ENCODE data around the gene MAML2. TPM values are rescaled to one million over a fixed set of nuclear protein-coding genes. Genes with fewer than 3 reads are reported as not detected.

Gene MAML2
- polyA plus RNA-seq, 1 of the 3 experiments (the other 2 are of a cell fraction), result 20.1 TPM

- TF ChIP-seq USF2 (IDR thresholded peaks at IDR 0.05; ENCODE audit: borderline replicate concordance, low read depth, low read length) (no peak), JUND (IDR thresholded peaks at IDR 0.05) (no peak), FOXM1 (IDR thresholded peaks at IDR 0.05; ENCODE audit: low read depth) (no peak), USF1 (IDR thresholded peaks at IDR 0.05; ENCODE audit: borderline replicate concordance, low read depth) (no peak), SMC3 (IDR thresholded peaks at IDR 0.05; ENCODE audit: low read depth, low read length) (no peak)
These were observed 33.8 kb upstream of the MAML2 start (continued) for GRCh38 chr11:96376796-96377195.

GRCh38 chr11:96373826-96374225 is 30.8 kb upstream of the MAML2 start:
- H3K79me2 ChIP-seq (ENCODE audit: insufficient read depth), result peaks cover 5% of the 10 kb centered on the region; the same call in 1 of the 2 replicates
- H4K20me1 ChIP-seq (ENCODE audit: insufficient read depth), result no peaks in the 10 kb centered on the region
- no peak for TF ChIP-seq TCF12 (IDR thresholded peaks at IDR 0.05)
- TF ChIP-seq USF2 (IDR thresholded peaks at IDR 0.05; ENCODE audit: borderline replicate concordance, low read depth, low read length), result no peak
- no peak for TF ChIP-seq EZH2phosphoT487 (IDR thresholded peaks at IDR 0.05; ENCODE audit: borderline replicate concordance, low read depth)
- no peak for TF ChIP-seq POLR2AphosphoS5 (IDR thresholded peaks at IDR 0.05; ENCODE audit: low read depth, low read length)
- no peak for TF ChIP-seq CHD2 (IDR thresholded peaks at IDR 0.05; ENCODE audit: low read length, partially characterized antibody)
- no peak for TF ChIP-seq RFX5 (IDR thresholded peaks at IDR 0.05; ENCODE audit: low read length)
- TF ChIP-seq ELF1 (IDR thresholded peaks at IDR 0.05), result no peak
- TF ChIP-seq ZBTB33 (IDR thresholded peaks at IDR 0.05; ENCODE audit: borderline replicate concordance, low read depth), result no peak
- no peak for TF ChIP-seq TAF1 (IDR thresholded peaks at IDR 0.05; ENCODE audit: borderline replicate concordance, low read depth, low read length)
- TF ChIP-seq FOXM1 (IDR thresholded peaks at IDR 0.05; ENCODE audit: low read depth), result no peak
- ChIA-PET CTCF (no interaction called here), POLR2A (no interaction called here)
- peaks cover 2% of the 10 kb centered on the region for H3F3A ChIP-seq (replicated peaks; ENCODE audit: insufficient read depth)
- no peak overlapping the region for H3K27ac ChIP-seq (ENCODE audit: low read depth in 2 of 2, low read length in 1 of 2)
- H3K9me2 ChIP-seq, result no peaks in the 10 kb centered on the region
- no peaks in the 10 kb centered on the region for H3K9me3 ChIP-seq
- WGBS (ENCODE audit: low lambda C conversion rate), result 96% methylated on average over 4 of the region's 4 CpGs
- no peaks in the 10 kb centered on the region for H3K27me3 ChIP-seq (ENCODE audit: insufficient read depth)
- no peak overlapping the region for H3K4me2 ChIP-seq
- no peak overlapping the region for H3K9ac ChIP-seq
- no peak overlapping the region for H3K4me3 ChIP-seq (ENCODE audit: low read depth in 2 of 2, low read length in 1 of 2)
- no peak for DNase-seq
- no peaks in the 10 kb centered on the region for H3K4me1 ChIP-seq (ENCODE audit: control insufficient read depth in 1 of 2, insufficient read depth in 2 of 2, low read depth in 1 of 2, low read length in 1 of 2)
- H2AFZ ChIP-seq (ENCODE audit: low read depth), result no peak overlapping the region
- peaks cover 54 to 70% of the 10 kb centered on the region in 2 experiments for H3K36me3 ChIP-seq (replicated peaks in 1 of 2; ENCODE audit: control insufficient read depth in 1 of 2, insufficient read depth in 2 of 2, low read length in 1 of 2)

All from SK-N-SH (cell line).